Testis (tissue), 3 donors: ENCODE measurements around the gene GAB2. TPM values are rescaled to one million over a fixed set of nuclear protein-coding genes. Genes with fewer than 3 reads are reported as not detected.
"Not testable (repeated sequence)": the region's sequence is repeated elsewhere in the genome, so short reads cannot be mapped to it uniquely, and the experiment has no call there.

Source experiments
- DNase-seq: peaks from one replicate; pipeline ENCODE4 v3.0.0-alpha.2; 2019
- H3K27ac ChIP-seq, 2 donors: fragments of 200-600 bp; sonication (generic); one replicate each; pipeline ENCODE4 v1.5.1; 2019
- H3K27me3 ChIP-seq: fragments of 200-600 bp; sonication (generic); one replicate; pipeline ENCODE4 v1.5.1; 2019
- H3K36me3 ChIP-seq: fragments of 200-600 bp; sonication (generic); one replicate; pipeline ENCODE4 v1.5.1; 2017; ENCODE audit warnings: low read depth; ENCODE audit errors: missing control alignments
- H3K4me1 ChIP-seq: fragments of 200-600 bp; sonication (generic); one replicate; pipeline ENCODE4 v1.5.1; 2019
- H3K4me3 ChIP-seq, 2 donors: fragments of 200-600 bp; sonication (generic); one replicate each; pipeline ENCODE4 v1.5.1; 2017 to 2019
- H3K9me3 ChIP-seq: fragments of 200-600 bp; sonication (generic); one replicate; pipeline ENCODE4 v1.5.1; 2017
- CTCF ChIP-seq, 3 experiments: fragments of 450-650 bp in 2 of 3; fragments of 200-600 bp in 1 of 3; sonication (generic) in 1 of 3; IDR thresholded peaks; one replicate each; pipeline ENCODE4 v1.5.1; 2016 to 2019; ENCODE audit warnings: antibody characterized with exemption in 3 of 3, mild to moderate bottlenecking in 2 of 3, moderate library complexity in 1 of 3
- POLR2A ChIP-seq: fragments of 450-650 bp; IDR thresholded peaks from one replicate; pipeline ENCODE4 v1.6.1; 2017; ENCODE audit warnings: antibody characterized with exemption, mild to moderate bottlenecking, moderate library complexity
- WGBS, 2 donors: methylation state at CpG; one replicate each; pipeline ENCODE4 v1.1.5; 2018; 5-methylcytosine and 5-hydroxymethylcytosine counted together
- intact Hi-C: fragments of 100-400 bp; cut with DNase I; formaldehyde crosslinking; loops from one replicate; pipeline ENCODE4 v1.15.1; 2023; ENCODE audit warnings: low total_unique reads
- polyA plus RNA-seq: library from polyadenylated mRNA; stranded (reverse); fragments of 350-450 nt; fragmentation: Illumina TruSeq; extraction: RNeasy Lipid Tissue Mini Kit (QIAGEN cat#74804); gene quantifications from one replicate; pipeline ENCODE4 v1.2.3, GENCODE V29; 2014; ENCODE audit warnings: low read depth, low replicate concordance; ENCODE audit not compliant: insufficient read depth
- total RNA-seq, 2 donors: library from RNA; depleted of rRNA; stranded (reverse); fragments of >200 nt; gene quantifications; one replicate each; pipeline ENCODE4 v1.2.3, GENCODE V29; 2016

Gene GAB2
- total and polyA plus RNA-seq, 3 donors from 2014 or later = 9.2 to 14.3 (median 10.9) TPM

- Histone ChIP-seq H3K4me1 (no peaks in the 10 kb centered on the region), H3K27me3 (no peaks in the 10 kb centered on the region), H3K36me3 (no peaks in the 10 kb centered on the region), H3K9me3 (no peaks in the 10 kb centered on the region), H3K4me3 (no peak overlapping the region), H3K27ac (no peak overlapping the region)
- 86 to 90% methylated on average over 8 of the region's 8 CpGs for WGBS, 2 donors
- TF ChIP-seq CTCF (IDR thresholded peaks at IDR 0.05) (no peak), POLR2A (no peak)
- intact Hi-C loops = no loop called here
- DNase-seq = no peak
Measured at GRCh38 chr11:78295991-78296930, 121.4 kb downstream of the GAB2 start.

- H3K4me1 ChIP-seq = no peaks in the 10 kb centered on the region
- no peak overlapping the region for H3K4me3 ChIP-seq
- no peak for DNase-seq
- intact Hi-C loops = no loop called here
- no peaks in the 10 kb centered on the region for H3K36me3 ChIP-seq
- H3K27ac ChIP-seq = no peak overlapping the region
- 96 to 100% methylated on average over 3 of the region's 3 CpGs for WGBS, 2 donors
- H3K27me3 ChIP-seq = no peaks in the 10 kb centered on the region
- H3K9me3 ChIP-seq = no peaks in the 10 kb centered on the region
- no peak for TF ChIP-seq POLR2A
- no peak for TF ChIP-seq CTCF (IDR thresholded peaks at IDR 0.05)
Measured at GRCh38 chr11:78295347-78295746, 122.3 kb downstream of the GAB2 start.

GRCh38 chr11:78294100-78294499 lies 123.5 kb downstream of the GAB2 start:
- 97 to 98% methylated on average over 5 of the region's 5 CpGs for WGBS, 2 donors
- H3K36me3 ChIP-seq, H3K27ac ChIP-seq, intact Hi-C loops, H3K27me3 ChIP-seq, H3K4me1 ChIP-seq, H3K4me3 ChIP-seq, DNase-seq, H3K9me3 ChIP-seq: not testable (repeated sequence)

GRCh38 chr11:78293536-78293935 lies 124.1 kb downstream of the GAB2 start:
- TF ChIP-seq POLR2A (no peak), CTCF (IDR thresholded peaks at IDR 0.05) (no peak)
- Histone ChIP-seq H3K4me3 (no peak overlapping the region), H3K27ac (no peak overlapping the region), H3K9me3 (no peaks in the 10 kb centered on the region), H3K27me3 (no peaks in the 10 kb centered on the region), H3K36me3 (no peaks in the 10 kb centered on the region), H3K4me1 (no peaks in the 10 kb centered on the region)
- intact Hi-C loops = no loop called here
- WGBS, 2 donors = 94 to 97% methylated on average over 6 of the region's 6 CpGs
- no peak for DNase-seq

GRCh38 chr11:78292109-78292803 lies 125.4 kb downstream of the GAB2 start:
- no peaks in the 10 kb centered on the region for H3K4me1 ChIP-seq
- no peaks in the 10 kb centered on the region for H3K36me3 ChIP-seq
- no peak overlapping the region for H3K27ac ChIP-seq
- H3K4me3 ChIP-seq = no peak overlapping the region
- TF ChIP-seq CTCF (IDR thresholded peaks at IDR 0.05) (no peak), POLR2A (no peak)
- no peaks in the 10 kb centered on the region for H3K27me3 ChIP-seq
- H3K9me3 ChIP-seq = no peaks in the 10 kb centered on the region
- DNase-seq = no peak
- WGBS, 2 donors = 75 to 76% methylated on average over 9 of the region's 9 CpGs
- intact Hi-C loops = no loop called here
